Ovary (tissue), 9 donors: ENCODE measurements around the gene TCF12. TPM values are rescaled to one million over a fixed set of nuclear protein-coding genes. Genes with fewer than 3 reads are reported as not detected.
"Not testable (repeated sequence)": the region's sequence is repeated elsewhere in the genome, so short reads cannot be mapped to it uniquely, and the experiment has no call there.

ENCODE experiments used
- DNase-seq, 5 donors: peaks; one replicate each; pipeline ENCODE4 v3.0.0-alpha.2; 2019 to 2020
- H3K27ac ChIP-seq, 2 donors: fragments of 200-600 bp; one replicate each; pipeline versions ENCODE4 v1.5.1 to v1.8.0; 2019 to 2022
- H3K27me3 ChIP-seq: fragments of 200-600 bp; one replicate; pipeline ENCODE4 v1.8.0; 2022
- H3K36me3 ChIP-seq: fragments of 200-600 bp; sonication (generic); one replicate; pipeline ENCODE4 v1.5.1; 2019
- H3K4me1 ChIP-seq: one replicate; pipeline ENCODE4 v1.8.1; 2013; ENCODE audit warnings: mild to moderate bottlenecking, moderate library complexity; ENCODE audit not compliant: insufficient read depth
- H3K4me3 ChIP-seq: fragments of 200-600 bp; sonication (generic); one replicate; pipeline ENCODE4 v1.5.1; 2017
- H3K9me3 ChIP-seq, 2 donors: fragments of 200-600 bp in 1 of 2; sonication (generic) in 1 of 2; one replicate each; pipeline versions ENCODE4 v1.5.1 to v1.8.1; 2013 to 2019; ENCODE audit warnings: mild to moderate bottlenecking in 1 of 2, moderate library complexity in 1 of 2
- EP300 ChIP-seq: sonication (generic); formaldehyde crosslinking; IDR thresholded peaks from one replicate; pipeline ENCODE4 v1.6.1; 2017; ENCODE audit warnings: antibody characterized with exemption
- POLR2A ChIP-seq: fragments of 450-650 bp; IDR thresholded peaks from one replicate; pipeline ENCODE4 v1.6.1; 2017; ENCODE audit warnings: antibody characterized with exemption, mild to moderate bottlenecking, moderate library complexity
- WGBS, 3 donors: extraction: QIAGEN DNeasy Blood & Tissue Kit in 1 of 3; methylation state at CpG; one replicate each; pipeline versions ENCODE4 v1.1.5 to v1.1.7; 2013 to 2017; 5-methylcytosine and 5-hydroxymethylcytosine counted together
- intact Hi-C, 4 donors: fragments of 100-400 bp; cut with DNase I; formaldehyde crosslinking; loops; one replicate each; pipeline versions ENCODE4 v1.11.0 to v1.15.1; 2022 to 2023
- polyA plus RNA-seq, 2 donors: library from polyadenylated mRNA; stranded (reverse); fragments of 200-250 nt in 1 of 2; fragments of 350-450 nt in 1 of 2; fragmentation: Illumina TruSeq in 1 of 2; extraction: RNeasy Lipid Tissue Mini Kit (QIAGEN cat#74804) in 1 of 2; gene quantifications; one replicate each; pipeline ENCODE4 v1.2.3, GENCODE V29; 2013 to 2014
- total RNA-seq, 7 donors: library from RNA; depleted of rRNA in 2 of 7; stranded (reverse); fragments of >200 nt in 2 of 7; fragmentation: NEBNext Ultra II Directional in 3 of 7; extraction: Animal tissue kit (Norgen Biotek cat#: 25700) in 3 of 7; gene quantifications; one replicate each; pipeline versions ENCODE4 v1.1.0 to v1.2.4, GENCODE V29; 2016 to 2023
- TF ChIP-seq, protein P1 (sequence below), 3 donors: fragments of 450-650 bp in 2 of 3; fragments of 200-600 bp in 1 of 3; IDR thresholded peaks; one replicate each; pipeline versions ENCODE4 v1.5.1 to v1.8.0; 2016 to 2022; ENCODE audit warnings: antibody characterized with exemption in 3 of 3, mild to moderate bottlenecking in 1 of 3
- donor health status: DM: no; HTN: no; CAD: no; lungs with moderate emphysema.
- donor health status: DM: no; HTN: no; CAD: no.
- donor health status: Bipolar disorder and iron deficiency.
- donor health status: DM: yes; HTN: yes; CAD: no.
- donor health status: DM: no; HTN: no; CAD: no.
- donor health status: DM: yes; HTN: yes; CAD: no.

TCF12 gene
- total and polyA plus RNA-seq, 9 donors: 28.6 to 150 (median 116) TPM

- TF ChIP-seq EP300: no peak
- TF ChIP-seq, protein P1, sequence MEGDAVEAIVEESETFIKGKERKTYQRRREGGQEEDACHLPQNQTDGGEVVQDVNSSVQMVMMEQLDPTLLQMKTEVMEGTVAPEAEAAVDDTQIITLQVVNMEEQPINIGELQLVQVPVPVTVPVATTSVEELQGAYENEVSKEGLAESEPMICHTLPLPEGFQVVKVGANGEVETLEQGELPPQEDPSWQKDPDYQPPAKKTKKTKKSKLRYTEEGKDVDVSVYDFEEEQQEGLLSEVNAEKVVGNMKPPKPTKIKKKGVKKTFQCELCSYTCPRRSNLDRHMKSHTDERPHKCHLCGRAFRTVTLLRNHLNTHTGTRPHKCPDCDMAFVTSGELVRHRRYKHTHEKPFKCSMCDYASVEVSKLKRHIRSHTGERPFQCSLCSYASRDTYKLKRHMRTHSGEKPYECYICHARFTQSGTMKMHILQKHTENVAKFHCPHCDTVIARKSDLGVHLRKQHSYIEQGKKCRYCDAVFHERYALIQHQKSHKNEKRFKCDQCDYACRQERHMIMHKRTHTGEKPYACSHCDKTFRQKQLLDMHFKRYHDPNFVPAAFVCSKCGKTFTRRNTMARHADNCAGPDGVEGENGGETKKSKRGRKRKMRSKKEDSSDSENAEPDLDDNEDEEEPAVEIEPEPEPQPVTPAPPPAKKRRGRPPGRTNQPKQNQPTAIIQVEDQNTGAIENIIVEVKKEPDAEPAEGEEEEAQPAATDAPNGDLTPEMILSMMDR (IDR thresholded peaks at IDR 0.05): no peak
- no peak for TF ChIP-seq POLR2A
- no peak for DNase-seq
- Histone ChIP-seq H3K4me1 (peaks cover 11% of the 10 kb centered on the region), H3K36me3 (no peaks in the 10 kb centered on the region), H3K4me3 (no peak overlapping the region), H3K27me3 (no peaks in the 10 kb centered on the region), H3K9me3 (no peaks in the 10 kb centered on the region), H3K27ac (no peak overlapping the region)
- intact Hi-C loops: no loop called here
Measured at GRCh38 chr15:56929399-56929798, 11.0 kb downstream of the TCF12 start.

DNA sequence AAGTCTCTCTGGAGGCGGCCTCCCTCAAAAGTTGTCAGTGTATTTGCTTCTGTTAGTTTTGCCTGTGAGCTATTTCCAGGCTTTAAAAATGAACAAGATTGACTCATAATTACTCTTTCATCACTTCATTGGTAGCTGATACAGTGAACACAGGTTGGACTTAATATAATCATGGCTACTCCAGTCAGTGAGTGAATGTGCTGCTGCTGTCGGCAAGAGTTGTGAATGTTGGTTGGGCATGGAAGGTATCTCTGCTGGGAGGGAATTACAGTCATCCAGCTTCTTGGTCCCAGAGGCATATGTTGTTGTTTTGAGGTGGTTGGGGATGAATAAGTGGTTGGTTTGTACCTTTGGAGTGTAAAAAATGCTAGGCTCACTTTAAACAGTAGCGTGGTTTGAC, 11.5 kb downstream of the TCF12 start:
- H3K9me3 ChIP-seq: no peaks in the 10 kb centered on the region
- TF ChIP-seq, protein P1 (IDR thresholded peaks at IDR 0.05): no peak
- no peak for TF ChIP-seq EP300
- TF ChIP-seq POLR2A: no peak
- no peak overlapping the region for H3K4me3 ChIP-seq
- intact Hi-C loops: no loop called here
- no peak overlapping the region for H3K27ac ChIP-seq
- no peak for DNase-seq
- no peaks in the 10 kb centered on the region for H3K36me3 ChIP-seq
- WGBS, 3 donors: 93 to 96% (median 96%) methylated on average over 3 of the region's 3 CpGs
- H3K27me3 ChIP-seq: no peaks in the 10 kb centered on the region
- peaks cover 11% of the 10 kb centered on the region for H3K4me1 ChIP-seq

DNA sequence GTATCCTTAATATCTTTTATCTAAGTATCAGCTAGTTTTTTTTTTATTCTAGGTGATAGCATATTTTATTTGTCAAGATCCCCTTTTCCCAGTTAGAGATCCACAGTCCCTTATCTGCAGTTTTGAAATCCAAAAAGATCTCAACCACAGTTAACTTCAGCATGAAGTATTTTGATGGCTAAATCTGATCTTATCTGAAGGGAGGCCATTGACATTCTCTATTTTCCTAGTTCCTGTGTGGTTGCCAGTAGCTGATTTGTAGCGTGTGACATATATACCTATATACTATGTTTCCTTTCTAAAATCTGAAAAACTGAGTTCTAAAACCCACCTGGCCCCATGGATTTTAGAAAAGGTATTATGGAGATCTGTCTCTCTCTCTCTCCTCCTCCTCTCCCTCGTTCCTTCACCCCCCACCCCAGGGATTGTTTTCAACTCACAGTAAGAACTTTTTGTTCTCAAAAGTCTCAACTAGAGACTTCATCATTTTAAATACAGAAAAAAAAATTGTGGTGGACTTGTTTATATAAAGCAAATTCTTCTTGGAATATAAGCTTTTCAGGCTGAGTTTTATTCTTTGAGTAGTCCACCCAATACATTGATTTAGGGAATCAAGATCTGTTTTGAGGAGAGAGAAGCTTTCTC, 12.3 kb downstream of the TCF12 start:
- 46 to 60% (median 51%) methylated on average over 2 of the region's 2 CpGs for WGBS, 3 donors
- DNase-seq: no peak
- H3K4me3 ChIP-seq: no peak overlapping the region
- intact Hi-C loops: no loop called here
- peaks cover 11% of the 10 kb centered on the region for H3K4me1 ChIP-seq
- no peaks in the 10 kb centered on the region for H3K9me3 ChIP-seq
- no peak for TF ChIP-seq POLR2A
- TF ChIP-seq, protein P1 (IDR thresholded peaks at IDR 0.05): no peak
- TF ChIP-seq EP300: no peak
- H3K27ac ChIP-seq: no peak overlapping the region
- H3K27me3 ChIP-seq: no peaks in the 10 kb centered on the region
- H3K36me3 ChIP-seq: no peaks in the 10 kb centered on the region

GRCh38 chr15:56931639-56932508, 13.4 kb downstream of the TCF12 start:
- no peaks in the 10 kb centered on the region for H3K9me3 ChIP-seq
- H3K36me3 ChIP-seq: no peaks in the 10 kb centered on the region
- H3K4me3 ChIP-seq: no peak overlapping the region
- DNase-seq: no peak
- intact Hi-C loops: no loop called here
- no peaks in the 10 kb centered on the region for H3K27me3 ChIP-seq
- peaks cover 7% of the 10 kb centered on the region for H3K4me1 ChIP-seq
- WGBS, 3 donors: 21 to 39% (median 31%) methylated on average over 1 of the region's 1 CpG
- no peak overlapping the region for H3K27ac ChIP-seq
- TF ChIP-seq POLR2A (no peak), EP300 (no peak)
- TF ChIP-seq, protein P1 (IDR thresholded peaks at IDR 0.05): no peak

- H3K4me1 ChIP-seq, DNase-seq, H3K36me3 ChIP-seq, H3K27ac ChIP-seq, H3K27me3 ChIP-seq, H3K4me3 ChIP-seq, H3K9me3 ChIP-seq, intact Hi-C loops: not testable (repeated sequence)
- WGBS, 3 donors: 89 to 91% (median 91%) methylated on average over 4 of the region's 4 CpGs
Measured at GRCh38 chr15:56932509-56932868, 14.0 kb downstream of the TCF12 start.
